H1 (cell line): ENCODE data around the gene CXCL6.

ENCODE experiments used
- CHD1 ChIP-seq: IDR thresholded peaks from 2 replicates; pipeline ENCODE4 v1.6.1; 2012; ENCODE audit warnings: low read depth, low read length, improper control_type of control experiment
- GABPA ChIP-seq: IDR thresholded peaks from 2 replicates; pipeline ENCODE4 v1.6.1; 2011; ENCODE audit warnings: mild to moderate bottlenecking, low read length, moderate library complexity, borderline replicate concordance; ENCODE audit not compliant: insufficient read depth
- HDAC2 ChIP-seq, 2 experiments: fragments of 300-600 bp in 1 of 2; sonication (generic) in 1 of 2; IDR thresholded peaks; 2 replicates each; pipeline ENCODE4 v1.6.1; 2011 to 2012; ENCODE audit warnings: low read depth in 2 of 2, low read length in 2 of 2, mild to moderate bottlenecking in 2 of 2, moderate library complexity in 2 of 2, borderline replicate concordance in 1 of 2, inconsistent platforms in 1 of 2
- RAD21 ChIP-seq, 2 experiments: IDR thresholded peaks in 1 of 2; conservative IDR thresholded peaks in 1 of 2; 2 replicates each; pipeline ENCODE4 v1.6.1; 2011; ENCODE audit warnings: low read depth in 2 of 2, low read length in 2 of 2, improper control_type of control experiment in 1 of 2, inconsistent platforms in 1 of 2, mild to moderate bottlenecking in 1 of 2, moderate library complexity in 1 of 2
- SIN3A ChIP-seq, 2 experiments: IDR thresholded peaks in 1 of 2; conservative IDR thresholded peaks in 1 of 2; 2 replicates each; pipeline ENCODE4 v1.6.1; 2011 to 2012; ENCODE audit warnings: low read length in 2 of 2, improper control_type of control experiment in 1 of 2, low read depth in 1 of 2, mild to moderate bottlenecking in 1 of 2
- SUZ12 ChIP-seq: fragments of 200-600 bp; sonication (generic); IDR thresholded peaks from 2 replicates; pipeline ENCODE4 v1.6.1; 2012; ENCODE audit warnings: mild to moderate bottlenecking, inconsistent platforms, low read length, moderate library complexity, mixed read lengths
- TF ChIP-seq, protein P1 (sequence below), 3 experiments: IDR thresholded peaks; 1 replicate in 2 of 3; 2 replicates in 1 of 3; pipeline versions ENCODE4 v1.5.1 to v1.6.1; 2011; ENCODE audit warnings: low read length in 3 of 3, mild to moderate bottlenecking in 3 of 3, inconsistent platforms in 2 of 3, low read depth in 1 of 3, moderate library complexity in 1 of 3; ENCODE audit not compliant: insufficient read depth in 1 of 3; ENCODE audit errors: control extremely low read depth in 1 of 3

GRCh38 chr4:73848183-73848777 is 11.8 kb downstream of the CXCL6 start:
- TF ChIP-seq SIN3A (conservative IDR thresholded peaks at IDR 0.05 in 1 of 2, IDR thresholded peaks at IDR 0.05 in 1 of 2; ENCODE audit: low read depth in 1 of 2, low read length in 2 of 2) (no peak), SUZ12 (no peak), GABPA (no peak), CHD1 (no peak), RAD21 (IDR thresholded peaks at IDR 0.05 in 1 of 2, conservative IDR thresholded peaks at IDR 0.05 in 1 of 2; ENCODE audit: low read depth in 2 of 2, low read length in 2 of 2) (no peak), HDAC2 (IDR thresholded peaks at IDR 0.05; ENCODE audit: borderline replicate concordance in 1 of 2, low read depth in 2 of 2, low read length in 2 of 2) (no peak)
- TF ChIP-seq, protein P1, sequence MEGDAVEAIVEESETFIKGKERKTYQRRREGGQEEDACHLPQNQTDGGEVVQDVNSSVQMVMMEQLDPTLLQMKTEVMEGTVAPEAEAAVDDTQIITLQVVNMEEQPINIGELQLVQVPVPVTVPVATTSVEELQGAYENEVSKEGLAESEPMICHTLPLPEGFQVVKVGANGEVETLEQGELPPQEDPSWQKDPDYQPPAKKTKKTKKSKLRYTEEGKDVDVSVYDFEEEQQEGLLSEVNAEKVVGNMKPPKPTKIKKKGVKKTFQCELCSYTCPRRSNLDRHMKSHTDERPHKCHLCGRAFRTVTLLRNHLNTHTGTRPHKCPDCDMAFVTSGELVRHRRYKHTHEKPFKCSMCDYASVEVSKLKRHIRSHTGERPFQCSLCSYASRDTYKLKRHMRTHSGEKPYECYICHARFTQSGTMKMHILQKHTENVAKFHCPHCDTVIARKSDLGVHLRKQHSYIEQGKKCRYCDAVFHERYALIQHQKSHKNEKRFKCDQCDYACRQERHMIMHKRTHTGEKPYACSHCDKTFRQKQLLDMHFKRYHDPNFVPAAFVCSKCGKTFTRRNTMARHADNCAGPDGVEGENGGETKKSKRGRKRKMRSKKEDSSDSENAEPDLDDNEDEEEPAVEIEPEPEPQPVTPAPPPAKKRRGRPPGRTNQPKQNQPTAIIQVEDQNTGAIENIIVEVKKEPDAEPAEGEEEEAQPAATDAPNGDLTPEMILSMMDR (IDR thresholded peaks at IDR 0.05; ENCODE audit: control extremely low read depth in 1 of 3, insufficient read depth in 1 of 3, low read depth in 1 of 3, low read length in 3 of 3) = no peak
